Activated naive CD4-positive, alpha-beta T cell treated with anti-CD3 and anti-CD28 coated beads, Interleukin-2, amount 10 ng/mL, durations not matched to agents 7 days and 5 days (primary cell): ENCODE data around the gene MAU2.

Experiments
- CTCF ChIA-PET: fragments of 350-600 bp; sonication (Branson Sonifier 250); formaldehyde crosslinking; loops from one replicate; lab custom pipeline; 2021; ENCODE audit warnings: antibody characterized with exemption; lab: Charles Lee
- DNase-seq: peaks from one replicate; pipeline ENCODE4 v3.0.0-alpha.2; 2020
- H3K27ac Mint-ChIP-seq: one replicate; pipeline ENCODE4 v1.8.0; 2021; ENCODE audit warnings: mild to moderate bottlenecking, moderate library complexity, mixed read lengths
- H3K27me3 Mint-ChIP-seq: one replicate; pipeline ENCODE4 v1.8.0; 2021; ENCODE audit warnings: mild to moderate bottlenecking, mixed read lengths
- H3K36me3 Mint-ChIP-seq: one replicate; pipeline ENCODE4 v1.8.0; 2021; ENCODE audit warnings: mixed read lengths
- H3K4me1 Mint-ChIP-seq: one replicate; pipeline ENCODE4 v1.8.0; 2021; ENCODE audit warnings: mixed read lengths
- H3K4me3 Mint-ChIP-seq: one replicate; pipeline ENCODE4 v1.8.0; 2021; ENCODE audit warnings: mild to moderate bottlenecking, moderate library complexity, mixed read lengths
- H3K9me3 Mint-ChIP-seq: one replicate; pipeline ENCODE4 v1.8.0; 2021; ENCODE audit warnings: mixed read lengths

MAU2 gene

DNA sequence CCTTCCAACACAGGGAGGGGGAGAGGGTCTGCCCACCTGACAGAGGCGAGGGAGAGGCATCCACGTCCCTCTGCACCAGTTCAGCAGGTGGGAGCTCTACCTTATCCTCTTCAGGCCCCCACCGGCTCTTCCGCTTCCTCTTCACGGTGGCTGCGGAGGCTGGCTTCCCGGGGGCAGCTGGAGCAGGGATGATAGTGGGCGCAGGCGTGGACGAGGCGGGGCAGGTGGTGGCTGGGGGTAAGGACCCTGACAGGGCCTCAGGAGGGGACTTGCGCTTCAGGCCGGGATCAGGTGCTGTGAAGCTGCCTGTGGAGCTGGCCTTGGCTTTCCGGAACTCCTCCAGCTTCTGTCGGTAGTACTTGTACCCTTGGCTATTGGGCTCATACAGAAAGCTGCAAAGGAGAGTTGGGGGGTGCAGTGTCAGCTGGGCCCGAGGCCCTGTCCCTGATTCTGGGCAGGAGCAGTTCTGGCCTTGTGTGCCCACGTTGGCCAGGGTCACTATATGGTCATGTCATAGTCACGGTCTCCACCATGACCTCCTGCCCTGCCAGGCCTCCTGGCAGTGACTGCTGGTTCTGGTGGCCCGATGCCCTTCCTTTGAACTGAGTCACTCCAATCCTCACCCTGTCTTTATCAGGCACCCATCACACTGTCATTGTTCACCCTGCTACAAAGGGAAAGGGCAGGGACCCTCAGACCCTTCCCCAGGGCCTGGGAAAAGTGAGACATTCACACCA, 23.5 kb upstream of the MAU2 start:
- Mint-ChIP-seq H3K4me3 (no peak overlapping the region), H3K4me1 (no peaks in the 10 kb centered on the region), H3K27me3 (no peaks in the 10 kb centered on the region), H3K36me3 (peaks cover 39% of the 10 kb centered on the region), H3K9me3 (no peaks in the 10 kb centered on the region), H3K27ac (no peak overlapping the region)
- CTCF ChIA-PET = interaction anchor here (1.2 kb wide), 1 partner anchor 193 kb away, joined by 3 read pairs; no protein-coding TSS in a partner anchor
- no peak for DNase-seq

DNA sequence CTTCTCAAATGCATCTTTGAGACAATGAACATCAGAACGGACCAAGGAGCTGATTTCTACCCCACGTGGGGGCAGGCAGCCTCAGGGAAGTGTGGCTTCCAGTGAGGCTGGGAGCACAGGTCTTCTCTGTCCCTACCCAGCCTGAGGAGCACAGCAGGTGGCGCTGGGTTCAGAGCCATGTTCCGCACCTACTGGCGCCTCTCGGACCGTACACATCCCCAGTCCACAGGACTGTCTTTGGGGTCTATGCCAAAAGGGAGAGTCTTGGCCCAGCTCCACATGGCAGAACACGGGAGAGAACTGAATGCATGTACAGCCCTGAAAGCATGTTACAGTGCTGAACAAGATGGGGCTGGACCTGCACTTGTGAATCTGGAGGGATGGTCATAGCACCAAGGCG, 22.9 kb upstream of the MAU2 start:
- Mint-ChIP-seq H3K36me3 (peaks cover 37% of the 10 kb centered on the region), H3K27me3 (no peaks in the 10 kb centered on the region), H3K4me3 (no peak overlapping the region), H3K4me1 (no peaks in the 10 kb centered on the region), H3K9me3 (no peaks in the 10 kb centered on the region), H3K27ac (no peak overlapping the region)
- CTCF ChIA-PET = interaction anchor here (1.2 kb wide), 1 partner anchor 193 kb away, joined by 3 read pairs; no protein-coding TSS in a partner anchor
- DNase-seq = no peak

DNA sequence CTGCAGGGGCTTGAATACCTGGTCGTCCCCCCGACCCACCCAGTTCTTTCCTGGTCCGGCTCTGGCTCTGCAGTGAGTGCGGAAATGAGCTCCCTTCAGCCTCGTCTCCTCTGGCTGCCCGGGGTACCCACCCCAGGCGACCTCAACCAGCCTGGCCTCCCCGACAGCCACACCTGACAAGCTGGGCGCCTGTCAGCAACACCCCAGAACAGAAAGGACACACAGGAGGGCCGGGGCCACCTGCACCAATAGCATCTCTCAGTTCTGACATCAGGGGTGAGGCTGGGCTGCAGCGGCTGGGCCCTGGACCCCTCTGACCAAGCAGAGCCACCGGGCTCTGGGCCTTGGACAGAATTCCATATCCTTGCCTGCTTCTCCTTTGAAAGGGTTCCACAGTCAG, 20.0 kb upstream of the MAU2 start:
- no peak for DNase-seq
- Mint-ChIP-seq H3K4me3 (no peak overlapping the region), H3K27ac (no peak overlapping the region), H3K27me3 (no peaks in the 10 kb centered on the region), H3K36me3 (peaks cover 20% of the 10 kb centered on the region), H3K4me1 (no peaks in the 10 kb centered on the region), H3K9me3 (no peaks in the 10 kb centered on the region)
- CTCF ChIA-PET = no interaction called here

DNA sequence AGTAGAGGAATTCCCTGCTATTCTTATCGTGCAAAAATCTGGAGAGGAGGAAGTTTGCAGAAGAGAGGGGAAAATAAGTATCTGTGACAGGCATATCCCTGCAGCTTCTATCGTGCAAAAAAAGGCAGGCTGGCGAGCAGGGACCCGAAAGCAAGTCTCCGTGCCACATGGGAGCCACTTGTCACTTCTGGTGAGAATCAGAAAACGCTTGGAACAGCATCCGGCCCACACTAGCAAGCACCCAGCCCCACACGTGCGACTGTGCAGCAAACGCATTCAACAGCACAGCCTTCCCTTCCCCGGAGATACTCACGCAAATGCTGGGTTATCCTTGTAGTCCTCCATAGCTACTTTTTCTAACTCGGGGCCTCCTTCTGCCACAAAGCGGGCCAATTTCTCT, 17.2 kb upstream of the MAU2 start:
- Mint-ChIP-seq H3K4me3 (no peak overlapping the region), H3K4me1 (no peaks in the 10 kb centered on the region), H3K27me3 (no peaks in the 10 kb centered on the region), H3K27ac (no peak overlapping the region), H3K9me3 (no peaks in the 10 kb centered on the region), H3K36me3 (peaks cover 28% of the 10 kb centered on the region)
- CTCF ChIA-PET = interaction anchor here (1.0 kb wide), 1 partner anchor 187 kb away, joined by 3 read pairs; no protein-coding TSS in a partner anchor
- no peak for DNase-seq

DNA sequence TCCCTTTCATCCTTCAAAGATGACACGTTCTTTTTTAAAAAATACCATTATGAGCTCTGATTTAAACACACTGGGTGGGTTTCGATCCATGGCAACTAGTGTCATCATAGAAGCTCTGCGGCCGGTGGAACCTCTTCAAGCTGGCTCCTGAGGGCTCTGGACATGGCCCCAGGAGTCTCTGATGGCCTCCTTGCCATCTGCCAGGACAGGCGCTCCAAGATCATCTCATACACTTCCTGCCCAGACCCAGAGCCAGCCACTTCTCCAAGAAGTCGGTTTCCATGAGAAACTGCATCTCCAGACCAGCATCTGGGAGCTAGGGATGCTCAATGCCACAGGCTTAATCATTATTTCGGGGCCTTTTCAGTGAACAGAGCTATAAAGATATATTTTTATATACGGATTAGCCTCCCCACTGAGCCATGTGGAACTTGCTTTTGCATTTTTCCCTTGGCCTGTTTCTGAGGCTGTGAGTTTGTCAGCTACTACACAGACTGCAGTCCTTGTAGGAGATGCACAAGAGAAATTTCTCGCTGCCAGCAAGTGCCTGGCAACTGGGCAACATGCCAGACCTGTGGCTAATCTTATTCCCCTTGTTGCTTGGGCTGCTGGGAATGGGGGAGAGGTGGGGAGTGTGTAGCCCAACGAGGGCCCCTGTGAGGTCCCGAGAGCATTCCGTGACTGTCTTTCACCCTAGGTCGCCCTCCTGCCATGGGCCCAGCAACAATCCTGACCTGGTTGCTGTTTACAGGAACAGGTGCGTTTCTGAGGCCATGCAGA, 16.3 kb upstream of the MAU2 start:
- H3K27me3 Mint-ChIP-seq = no peaks in the 10 kb centered on the region
- no peaks in the 10 kb centered on the region for H3K4me1 Mint-ChIP-seq
- DNase-seq = no peak
- H3K4me3 Mint-ChIP-seq = no peak overlapping the region
- no peak overlapping the region for H3K27ac Mint-ChIP-seq
- peaks cover 32% of the 10 kb centered on the region for H3K36me3 Mint-ChIP-seq
- H3K9me3 Mint-ChIP-seq = no peaks in the 10 kb centered on the region
- CTCF ChIA-PET = interaction anchor here (1.0 kb wide), 1 partner anchor 186 kb away, joined by 3 read pairs; no protein-coding TSS in a partner anchor

DNA sequence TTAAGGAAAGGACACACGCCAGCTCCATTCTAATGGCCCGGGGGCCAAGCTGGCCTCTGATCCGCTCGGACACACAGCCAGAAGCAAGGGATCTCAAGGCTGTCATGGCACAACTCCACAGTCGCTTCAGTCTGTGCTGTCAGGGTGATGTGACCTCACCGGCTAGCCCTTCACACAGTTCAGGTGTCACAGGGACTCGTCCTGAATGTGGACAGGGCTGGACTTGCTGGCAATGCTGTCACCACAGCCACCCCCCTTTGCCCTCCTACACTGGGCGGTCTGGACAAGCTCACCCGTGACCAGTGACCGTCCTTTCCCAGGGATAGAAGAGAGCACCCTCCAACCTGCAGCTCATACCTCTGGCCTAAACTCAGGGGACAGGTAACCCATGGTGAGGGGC, 15.6 kb upstream of the MAU2 start:
- H3K27me3 Mint-ChIP-seq = no peaks in the 10 kb centered on the region
- peaks cover 36% of the 10 kb centered on the region for H3K36me3 Mint-ChIP-seq
- CTCF ChIA-PET = no interaction called here
- H3K9me3 Mint-ChIP-seq = no peaks in the 10 kb centered on the region
- H3K4me3 Mint-ChIP-seq = no peak overlapping the region
- DNase-seq = no peak
- H3K27ac Mint-ChIP-seq = no peak overlapping the region
- no peaks in the 10 kb centered on the region for H3K4me1 Mint-ChIP-seq

DNA sequence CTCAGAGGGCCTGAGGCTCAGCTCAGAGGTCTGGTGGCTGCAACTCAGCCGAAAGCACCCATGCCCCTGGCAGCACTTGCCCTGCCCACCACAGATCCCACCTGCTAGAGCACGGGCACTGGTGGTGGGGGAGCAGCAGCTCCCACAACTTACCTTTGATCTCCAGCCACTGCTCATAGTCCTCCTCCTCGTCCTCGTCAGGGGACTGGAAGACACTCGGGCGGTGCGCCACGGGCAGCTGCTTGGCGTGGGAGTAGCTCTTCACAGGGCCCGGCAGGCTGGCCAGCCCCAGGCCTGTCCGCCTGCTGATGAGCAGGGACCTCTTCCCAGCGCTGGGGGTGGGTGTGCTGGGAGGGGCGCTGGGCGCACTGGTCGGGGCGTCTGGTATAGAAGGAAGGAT, 14.9 kb upstream of the MAU2 start:
- no peak for DNase-seq
- peaks cover 42% of the 10 kb centered on the region for H3K36me3 Mint-ChIP-seq
- CTCF ChIA-PET = no interaction called here
- no peaks in the 10 kb centered on the region for H3K9me3 Mint-ChIP-seq
- no peaks in the 10 kb centered on the region for H3K27me3 Mint-ChIP-seq
- no peaks in the 10 kb centered on the region for H3K4me1 Mint-ChIP-seq
- H3K4me3 Mint-ChIP-seq = no peak overlapping the region
- H3K27ac Mint-ChIP-seq = no peak overlapping the region

DNA sequence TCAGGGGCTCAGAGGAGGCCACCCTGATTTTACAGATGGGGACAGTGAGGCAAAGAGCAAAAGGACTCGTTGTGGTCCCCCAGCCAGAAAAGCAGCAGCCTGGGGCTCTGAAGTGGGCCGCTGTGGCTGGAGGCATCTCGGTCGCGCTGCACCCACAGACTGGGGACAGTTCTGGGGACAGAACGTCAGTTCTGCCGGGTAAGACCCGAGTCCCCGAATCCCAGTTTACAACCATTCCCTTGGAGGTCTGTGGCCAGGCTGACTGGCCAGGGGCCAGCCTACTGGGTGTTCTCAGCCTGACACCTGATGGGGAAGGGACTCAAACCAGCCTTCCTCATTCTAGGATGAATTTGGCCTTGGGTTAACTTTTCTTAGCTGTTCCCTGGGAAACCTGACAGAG, 14.4 kb upstream of the MAU2 start:
- Mint-ChIP-seq H3K27me3 (no peaks in the 10 kb centered on the region), H3K4me3 (no peak overlapping the region), H3K4me1 (no peaks in the 10 kb centered on the region), H3K36me3 (peaks cover 41% of the 10 kb centered on the region), H3K27ac (no peak overlapping the region), H3K9me3 (no peaks in the 10 kb centered on the region)
- no peak for DNase-seq
- CTCF ChIA-PET = no interaction called here

GRCh38 chr19:19308373-19308772, 12.3 kb upstream of the MAU2 start:
- CTCF ChIA-PET = no interaction called here
- H3K9me3 Mint-ChIP-seq = no peaks in the 10 kb centered on the region
- DNase-seq = no peak
- H3K4me1 Mint-ChIP-seq = peaks cover 3% of the 10 kb centered on the region
- no peak overlapping the region for H3K4me3 Mint-ChIP-seq
- no peak overlapping the region for H3K27ac Mint-ChIP-seq
- H3K36me3 Mint-ChIP-seq = peaks cover 32% of the 10 kb centered on the region
- no peaks in the 10 kb centered on the region for H3K27me3 Mint-ChIP-seq

DNA sequence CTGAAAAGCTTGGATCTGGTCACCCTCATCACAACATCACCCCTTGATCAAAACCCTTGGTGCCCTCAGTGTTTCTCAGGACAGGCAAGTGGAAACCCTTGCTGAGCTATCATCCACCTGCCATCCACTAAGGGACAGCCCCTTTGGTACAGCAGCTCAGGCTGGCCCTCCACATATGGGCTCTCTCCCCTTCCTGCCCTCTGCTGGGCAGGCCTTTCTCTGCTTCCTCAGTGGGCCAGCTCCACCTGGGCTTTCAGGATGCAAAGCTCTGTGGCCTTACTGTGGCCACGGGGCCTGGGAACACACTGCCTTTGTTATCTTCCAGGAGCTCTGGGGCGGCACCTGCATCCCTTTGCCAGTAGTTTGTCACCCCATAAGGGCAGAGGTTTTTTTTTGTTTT, 5.2 kb upstream of the MAU2 start:
- H3K27me3 Mint-ChIP-seq = no peaks in the 10 kb centered on the region
- no peak for DNase-seq
- H3K4me3 Mint-ChIP-seq = no peak overlapping the region
- H3K4me1 Mint-ChIP-seq = peaks cover 28% of the 10 kb centered on the region
- H3K36me3 Mint-ChIP-seq = peaks cover 27% of the 10 kb centered on the region
- no peaks in the 10 kb centered on the region for H3K9me3 Mint-ChIP-seq
- peak overlapping the region; percentile 42 for H3K27ac Mint-ChIP-seq
- CTCF ChIA-PET = interaction anchor here (1.6 kb wide), 1 partner anchor 47 kb away, joined by 3 read pairs; no protein-coding TSS in a partner anchor

GRCh38 chr19:19316082-19316481, 4.5 kb upstream of the MAU2 start:
- DNase-seq = no peak
- Mint-ChIP-seq H3K27ac (no peak overlapping the region), H3K4me1 (peaks cover 28% of the 10 kb centered on the region), H3K4me3 (no peak overlapping the region), H3K9me3 (no peaks in the 10 kb centered on the region), H3K36me3 (peaks cover 24% of the 10 kb centered on the region), H3K27me3 (no peaks in the 10 kb centered on the region)
- CTCF ChIA-PET = interaction anchor here (1.6 kb wide), 1 partner anchor 46 kb away, joined by 3 read pairs; no protein-coding TSS in a partner anchor

- DNase-seq = no peak
- peak overlapping the region; percentile 95 for H3K4me3 Mint-ChIP-seq
- H3K27ac Mint-ChIP-seq = peak overlapping the region; percentile 99
- H3K27me3 Mint-ChIP-seq = no peaks in the 10 kb centered on the region
- H3K36me3 Mint-ChIP-seq = peaks cover 28% of the 10 kb centered on the region
- CTCF ChIA-PET = no interaction called here
- H3K9me3 Mint-ChIP-seq = no peaks in the 10 kb centered on the region
- peaks cover 51% of the 10 kb centered on the region for H3K4me1 Mint-ChIP-seq
Observed at GRCh38 chr19:19319732-19320360, 783 bp upstream of the MAU2 start.

DNA sequence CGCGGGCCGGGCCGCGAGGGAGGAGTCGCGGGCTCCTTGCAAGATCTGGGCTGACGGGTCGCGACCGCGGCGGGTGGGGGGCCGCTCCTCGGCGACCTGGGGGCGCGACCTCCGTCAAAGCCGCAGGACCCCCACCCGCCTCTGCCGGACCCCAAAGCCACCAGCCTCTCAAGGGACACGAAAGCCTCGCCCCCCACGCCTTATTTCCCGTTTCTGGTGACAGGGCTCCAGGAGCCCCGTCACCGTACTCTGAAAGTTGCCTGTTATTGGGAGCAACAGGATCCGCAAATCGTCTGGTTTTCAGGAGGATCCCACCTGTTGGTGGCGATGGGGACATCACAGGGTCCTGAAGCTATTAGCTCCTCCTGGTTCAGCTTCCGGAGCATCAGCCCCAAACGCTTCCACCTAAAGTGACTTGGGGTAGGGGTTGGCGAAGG, 530 bp downstream of the MAU2 start:
- H3K36me3 Mint-ChIP-seq = peaks cover 31% of the 10 kb centered on the region
- DNase-seq = no peak
- CTCF ChIA-PET = interaction anchor here (0.8 kb wide), 1 partner anchor 355 kb away, joined by 3 read pairs; no protein-coding TSS in a partner anchor
- H3K4me3 Mint-ChIP-seq = peak overlapping the region; percentile 95
- H3K9me3 Mint-ChIP-seq = no peaks in the 10 kb centered on the region
- H3K27me3 Mint-ChIP-seq = no peaks in the 10 kb centered on the region
- H3K27ac Mint-ChIP-seq = peak overlapping the region; percentile 99
- peaks cover 49% of the 10 kb centered on the region for H3K4me1 Mint-ChIP-seq
